ENCODE data around the gene IL24. TPM values are rescaled to one million over a fixed set of nuclear protein-coding genes. Genes with fewer than 3 reads are reported as not detected.

The IL24 gene
- total and polyA plus RNA-seq, 8 donors: 0.11 to 0.43 (median 0.34) TPM; not detected in 1

- TF ChIP-seq CTCF (IDR thresholded peaks at IDR 0.05): no peak
Measured at GRCh38 chr1:206886831-206887230, 10.4 kb upstream of the IL24 start.

GRCh38 chr1:206887701-206888100 is 9.5 kb upstream of the IL24 start:
- ATAC-seq (peak; percentile 24), DNase-seq (no peak)
- H3K36me3 ChIP-seq: no peaks in the 10 kb centered on the region
- H3K4me3 ChIP-seq: no peak overlapping the region
- TF ChIP-seq CTCF (IDR thresholded peaks at IDR 0.05): no peak
- peaks cover 5 to 15% of the 10 kb centered on the region in 2 donors for H3K4me1 ChIP-seq
- intact Hi-C loops (cut with DNase I): no loop called here
- H3K27me3 ChIP-seq: no peaks in the 10 kb centered on the region
- no peaks in the 10 kb centered on the region for H3K9me3 ChIP-seq
- no peak overlapping the region for H3K27ac ChIP-seq

More at GRCh38 chr1:206886831-206887230, 10.4 kb upstream of the IL24 start:
- no peaks in the 10 kb centered on the region for H3K9me3 ChIP-seq
- peaks cover 5 to 15% of the 10 kb centered on the region in 2 donors for H3K4me1 ChIP-seq
- no peak overlapping the region for H3K27ac ChIP-seq
- H3K36me3 ChIP-seq: no peaks in the 10 kb centered on the region
- no peaks in the 10 kb centered on the region for H3K27me3 ChIP-seq
- ATAC-seq (no peak), DNase-seq (no peak)
- intact Hi-C loops (cut with DNase I): no loop called here
- H3K4me3 ChIP-seq: no peak overlapping the region

- H3K4me3 ChIP-seq: no peak overlapping the region
- H3K36me3 ChIP-seq: no peaks in the 10 kb centered on the region
- H3K9me3 ChIP-seq: no peaks in the 10 kb centered on the region
- DNase-seq (peak in 1 of 4 donors; percentile 63), ATAC-seq (peak; percentile 47)
- no peaks in the 10 kb centered on the region for H3K27me3 ChIP-seq
- peaks cover 5 to 15% of the 10 kb centered on the region in 2 donors for H3K4me1 ChIP-seq
- H3K27ac ChIP-seq: no peak overlapping the region
- TF ChIP-seq CTCF (IDR thresholded peaks at IDR 0.05): no peak
- intact Hi-C loops (cut with DNase I): no loop called here
Measured at GRCh38 chr1:206890125-206891060, 6.8 kb upstream of the IL24 start.

GRCh38 chr1:206891412-206891811 is 5.8 kb upstream of the IL24 start:
- no peak for TF ChIP-seq CTCF (IDR thresholded peaks at IDR 0.05)
- no peak overlapping the region for H3K27ac ChIP-seq
- peaks cover 10 to 15% of the 10 kb centered on the region in 2 donors for H3K4me1 ChIP-seq
- no peak for ATAC-seq
- no peak for DNase-seq
- no peaks in the 10 kb centered on the region for H3K27me3 ChIP-seq
- no peaks in the 10 kb centered on the region for H3K9me3 ChIP-seq
- H3K4me3 ChIP-seq: no peak overlapping the region
- intact Hi-C loops (cut with DNase I): no loop called here
- no peaks in the 10 kb centered on the region for H3K36me3 ChIP-seq

- Histone ChIP-seq H3K27me3 (no peaks in the 10 kb centered on the region), H3K9me3 (no peaks in the 10 kb centered on the region), H3K4me1 (peaks cover 10 to 15% of the 10 kb centered on the region in 2 donors), H3K4me3 (no peak overlapping the region), H3K27ac (no peak overlapping the region), H3K36me3 (no peaks in the 10 kb centered on the region)
- DNase-seq (no peak), ATAC-seq (no peak)
- TF ChIP-seq CTCF (IDR thresholded peaks at IDR 0.05): no peak
- intact Hi-C loops (cut with DNase I): no loop called here
Measured at GRCh38 chr1:206892351-206892984, 4.8 kb upstream of the IL24 start.

All from left lung (tissue), 10 donors.